NB4 (cell line): ENCODE measurements around the gene KIF6.

Source experiments
- DNase-seq: peaks from one replicate; pipeline ENCODE4 v3.0.0; 2010; ENCODE audit warnings: low read depth
- H3K4me3 ChIP-seq: one replicate; pipeline ENCODE4 v1.5.1; 2011; ENCODE audit warnings: mild to moderate bottlenecking, low read depth, low read length, moderate library complexity
- CTCF ChIP-seq: IDR thresholded peaks from one replicate; pipeline ENCODE4 v1.5.1; 2012; ENCODE audit warnings: low read depth, low read length
- MYC ChIP-seq: IDR thresholded peaks from 2 replicates; pipeline ENCODE4 v1.6.1; 2011; ENCODE audit warnings: low read depth, low read length
- POLR2A ChIP-seq: IDR thresholded peaks from 2 replicates; pipeline ENCODE4 v1.6.1; 2011; ENCODE audit warnings: mild to moderate bottlenecking; ENCODE audit not compliant: insufficient read length; ENCODE audit errors: extremely low read depth
- TF ChIP-seq, protein P1 (sequence below): IDR thresholded peaks from 2 replicates; pipeline ENCODE4 v1.6.1; 2011; ENCODE audit warnings: low read depth, low read length

KIF6 gene

DNA sequence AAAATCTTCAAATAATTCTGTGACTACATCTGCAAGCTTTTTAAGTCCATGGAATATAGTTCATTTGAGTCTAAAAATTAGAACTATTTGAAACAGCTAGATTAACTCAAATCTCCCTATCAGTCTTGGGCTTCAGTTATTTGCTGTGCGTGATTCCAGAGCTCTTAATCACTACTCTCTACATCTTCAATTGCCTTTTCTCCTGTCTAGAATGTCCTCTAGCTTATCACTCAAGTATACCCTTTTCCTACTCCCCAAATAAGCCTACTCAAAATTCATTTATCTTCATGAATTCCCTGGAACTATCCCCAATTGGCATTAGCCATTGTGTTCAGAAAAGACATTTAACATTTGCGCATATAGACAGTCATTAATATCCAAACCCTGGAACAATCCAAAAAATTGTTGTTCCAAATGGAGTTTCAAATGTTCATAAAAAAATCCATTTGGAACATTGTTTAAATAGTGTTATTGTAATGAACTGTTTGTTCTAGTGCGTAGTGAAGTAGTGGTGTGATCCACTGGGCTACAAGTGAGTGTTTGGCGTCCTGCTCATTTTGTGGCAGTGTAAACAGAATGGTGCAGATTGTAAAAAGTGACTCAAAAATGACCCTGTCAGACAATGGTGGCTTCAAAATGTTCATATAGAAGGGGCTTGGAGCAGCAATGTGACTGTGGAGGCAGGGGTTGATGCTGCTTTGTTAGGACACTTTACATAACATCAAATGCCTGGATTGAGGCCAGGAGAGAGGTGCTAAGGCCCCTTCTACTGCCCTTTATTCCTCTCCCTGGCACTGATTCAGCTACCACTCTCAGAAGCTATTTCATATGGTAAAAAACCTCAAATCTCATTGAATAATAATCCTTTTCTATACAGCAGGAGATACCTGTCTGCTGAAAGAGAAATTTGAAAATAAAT, 122.3 kb downstream of the KIF6 start:
- H3K4me3 ChIP-seq = no peak overlapping the region
- no peak for TF ChIP-seq CTCF
- TF ChIP-seq MYC = no peak
- no peak for DNase-seq

GRCh38 chr6:39599973-39600372, 125.2 kb downstream of the KIF6 start:
- no peak overlapping the region for H3K4me3 ChIP-seq
- TF ChIP-seq POLR2A = no peak
- TF ChIP-seq, protein P1, sequence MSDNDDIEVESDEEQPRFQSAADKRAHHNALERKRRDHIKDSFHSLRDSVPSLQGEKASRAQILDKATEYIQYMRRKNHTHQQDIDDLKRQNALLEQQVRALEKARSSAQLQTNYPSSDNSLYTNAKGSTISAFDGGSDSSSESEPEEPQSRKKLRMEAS = no peak
- TF ChIP-seq CTCF = no peak
- no peak for DNase-seq

GRCh38 chr6:39599341-39599740, 125.9 kb downstream of the KIF6 start:
- TF ChIP-seq CTCF (no peak), MYC (no peak), POLR2A (no peak)
- TF ChIP-seq, protein P1 = no peak
- no peak overlapping the region for H3K4me3 ChIP-seq

DNA sequence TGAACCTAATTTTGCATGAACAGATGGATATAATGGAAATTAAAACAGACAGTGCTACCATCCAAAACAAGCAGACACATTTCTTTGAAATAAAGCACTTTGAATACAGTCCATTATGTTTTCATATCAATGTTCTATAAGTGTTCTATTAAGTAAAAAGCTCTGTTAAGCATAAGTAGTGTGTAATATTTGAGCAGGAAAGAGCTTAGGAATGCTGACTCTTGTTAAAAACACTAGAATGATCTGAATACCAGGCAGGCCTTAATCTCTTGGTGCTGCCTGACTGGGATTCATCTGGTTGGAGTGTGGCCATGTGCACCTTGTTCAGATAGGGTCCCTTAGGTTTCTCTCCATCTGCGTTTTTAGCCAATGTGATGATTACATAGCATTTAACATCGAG, 130.9 kb downstream of the KIF6 start:
- TF ChIP-seq, protein P1 = no peak
- TF ChIP-seq MYC (no peak), CTCF (no peak), POLR2A (no peak)
- no peak for DNase-seq
- H3K4me3 ChIP-seq = no peak overlapping the region

More at GRCh38 chr6:39599341-39599740, 125.9 kb downstream of the KIF6 start:
- no peak for DNase-seq

- no peak for TF ChIP-seq MYC
- TF ChIP-seq, protein P1 = no peak
- no peak for TF ChIP-seq POLR2A
- no peak for TF ChIP-seq CTCF
- no peak overlapping the region for H3K4me3 ChIP-seq
- DNase-seq = no peak
Observed at GRCh38 chr6:39593646-39594045, 131.6 kb downstream of the KIF6 start.
